Measurements from ENCODE around the gene NRP1.

The NRP1 gene

DNA sequence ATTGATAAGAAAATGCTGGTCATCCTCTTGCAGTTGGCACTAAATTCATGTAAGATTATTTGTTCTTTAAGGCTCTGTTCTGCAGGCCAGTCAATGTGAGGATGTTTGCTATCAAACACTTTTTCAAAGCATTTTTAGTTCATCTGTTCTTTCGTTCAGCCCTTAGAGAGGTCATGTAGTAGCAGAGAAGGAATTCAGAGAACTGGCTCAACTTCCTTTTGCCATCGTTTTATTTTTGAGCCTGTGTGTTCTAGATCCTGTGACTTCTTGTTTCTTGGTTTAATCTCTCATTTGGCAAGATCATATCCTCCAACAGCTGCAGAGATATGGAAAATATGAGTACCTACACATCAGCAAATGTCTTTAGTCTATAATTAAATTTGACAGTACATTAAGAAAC is 184.3 kb downstream of the NRP1 start:
- no peak for DNase-seq (ENCODE audit: low read depth)
- no peak overlapping the region for H3K4me3 ChIP-seq (ENCODE audit: low read length)
- TF ChIP-seq, protein P1, sequence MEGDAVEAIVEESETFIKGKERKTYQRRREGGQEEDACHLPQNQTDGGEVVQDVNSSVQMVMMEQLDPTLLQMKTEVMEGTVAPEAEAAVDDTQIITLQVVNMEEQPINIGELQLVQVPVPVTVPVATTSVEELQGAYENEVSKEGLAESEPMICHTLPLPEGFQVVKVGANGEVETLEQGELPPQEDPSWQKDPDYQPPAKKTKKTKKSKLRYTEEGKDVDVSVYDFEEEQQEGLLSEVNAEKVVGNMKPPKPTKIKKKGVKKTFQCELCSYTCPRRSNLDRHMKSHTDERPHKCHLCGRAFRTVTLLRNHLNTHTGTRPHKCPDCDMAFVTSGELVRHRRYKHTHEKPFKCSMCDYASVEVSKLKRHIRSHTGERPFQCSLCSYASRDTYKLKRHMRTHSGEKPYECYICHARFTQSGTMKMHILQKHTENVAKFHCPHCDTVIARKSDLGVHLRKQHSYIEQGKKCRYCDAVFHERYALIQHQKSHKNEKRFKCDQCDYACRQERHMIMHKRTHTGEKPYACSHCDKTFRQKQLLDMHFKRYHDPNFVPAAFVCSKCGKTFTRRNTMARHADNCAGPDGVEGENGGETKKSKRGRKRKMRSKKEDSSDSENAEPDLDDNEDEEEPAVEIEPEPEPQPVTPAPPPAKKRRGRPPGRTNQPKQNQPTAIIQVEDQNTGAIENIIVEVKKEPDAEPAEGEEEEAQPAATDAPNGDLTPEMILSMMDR (conservative IDR thresholded peaks at IDR 0.05; ENCODE audit: low read length): no peak

DNA sequence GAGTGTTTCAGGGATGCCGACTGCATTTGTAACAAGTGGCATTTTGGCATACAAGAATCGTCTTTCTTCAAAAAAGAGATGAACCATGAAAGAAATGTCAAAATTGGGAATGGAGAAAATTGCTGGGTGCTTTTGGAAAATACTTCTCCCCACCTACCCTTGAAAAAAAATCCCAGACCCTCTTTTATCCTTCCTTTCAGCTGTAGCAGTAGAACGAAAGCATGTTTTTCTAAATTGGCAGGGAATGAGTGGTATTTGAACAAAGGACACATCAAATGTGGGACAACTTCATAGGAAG is 187.5 kb downstream of the NRP1 start:
- no peak for DNase-seq (ENCODE audit: low read depth)
- TF ChIP-seq, protein P1 (conservative IDR thresholded peaks at IDR 0.05; ENCODE audit: low read length): no peak

DNA sequence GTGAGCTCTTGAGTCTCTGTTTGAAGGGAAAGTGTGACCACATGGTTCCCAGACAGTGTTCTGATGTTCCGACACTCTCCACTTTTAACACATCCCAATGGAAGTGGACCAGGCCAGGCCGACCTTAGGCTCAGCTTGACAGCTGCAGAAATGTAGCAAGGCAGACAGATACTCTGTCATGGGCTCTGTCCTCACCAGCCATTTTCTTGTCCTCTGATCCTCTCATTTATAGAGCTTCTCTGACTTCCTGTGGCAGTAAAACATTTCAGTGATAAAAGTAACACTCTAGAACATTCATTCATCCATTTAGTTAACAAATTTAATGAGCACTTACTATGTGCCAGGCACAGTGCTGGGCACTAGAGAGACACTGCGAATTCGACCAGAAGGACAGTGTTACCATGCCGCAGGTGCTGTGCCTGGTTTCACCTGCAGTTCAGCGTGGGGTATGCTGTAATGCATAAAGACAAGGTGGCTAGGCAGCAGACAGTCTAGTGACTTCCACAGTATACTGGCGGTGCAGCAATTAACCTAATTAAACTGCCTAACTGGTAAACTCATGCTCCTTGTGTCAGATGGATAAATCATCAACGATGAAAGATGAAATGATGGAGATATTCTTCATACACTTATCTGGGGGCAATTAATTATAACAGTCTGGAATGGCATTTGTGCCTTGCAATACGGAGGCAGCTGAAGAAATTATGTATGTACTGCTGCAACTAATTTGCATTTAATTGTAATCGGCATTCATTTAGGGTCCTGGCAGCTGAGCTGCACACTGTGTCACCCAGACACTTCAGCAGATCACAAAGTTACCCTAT is 188.1 kb downstream of the NRP1 start:
- TF ChIP-seq, protein P1 (conservative IDR thresholded peaks at IDR 0.05; ENCODE audit: low read length): no peak
- H3K4me3 ChIP-seq (ENCODE audit: low read length): no peak overlapping the region

More for the DNA sequence above, 187.5 kb downstream of the NRP1 start:
- no peak overlapping the region for H3K4me3 ChIP-seq (ENCODE audit: low read length)

DNA sequence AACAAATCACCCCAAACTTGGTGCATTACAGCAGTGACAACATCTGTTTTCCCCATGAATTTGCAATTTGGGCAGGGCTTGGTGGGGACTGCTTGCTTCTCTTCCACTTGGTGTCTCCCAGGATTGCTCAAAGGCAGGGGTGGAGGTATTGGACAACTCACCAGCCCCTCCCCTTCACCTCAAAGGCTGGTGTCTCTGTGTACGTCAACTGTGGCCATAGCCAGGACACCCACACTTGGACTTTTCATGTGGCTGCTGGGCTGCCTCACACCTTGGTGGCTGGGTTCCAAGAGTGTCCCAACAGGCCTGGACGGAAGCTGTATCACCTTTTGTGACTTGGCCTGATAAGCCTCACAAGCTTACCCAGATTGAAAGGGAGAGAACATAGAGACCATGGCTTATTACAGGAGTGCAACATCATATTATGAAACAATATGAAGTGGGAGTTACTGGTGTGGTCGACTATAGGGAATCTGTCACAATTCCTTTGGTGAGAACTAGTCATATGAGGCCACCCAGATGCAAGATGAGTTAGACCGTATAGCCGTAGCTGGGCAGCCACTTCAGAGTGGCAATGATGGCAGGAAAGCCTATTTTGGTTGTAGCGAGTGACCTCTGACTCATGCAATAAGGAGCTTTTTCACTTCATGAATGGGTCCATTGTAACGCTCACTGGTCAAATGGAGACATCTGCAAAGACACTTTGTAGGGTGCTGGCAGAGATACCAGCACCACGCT is 188.8 kb downstream of the NRP1 start:
- TF ChIP-seq, protein P1 (conservative IDR thresholded peaks at IDR 0.05; ENCODE audit: low read length): no peak
- H3K4me3 ChIP-seq (ENCODE audit: low read length): no peak overlapping the region
- DNase-seq (ENCODE audit: low read depth): no peak

More for the DNA sequence above, 188.1 kb downstream of the NRP1 start:
- no peak for DNase-seq (ENCODE audit: low read depth)

DNA sequence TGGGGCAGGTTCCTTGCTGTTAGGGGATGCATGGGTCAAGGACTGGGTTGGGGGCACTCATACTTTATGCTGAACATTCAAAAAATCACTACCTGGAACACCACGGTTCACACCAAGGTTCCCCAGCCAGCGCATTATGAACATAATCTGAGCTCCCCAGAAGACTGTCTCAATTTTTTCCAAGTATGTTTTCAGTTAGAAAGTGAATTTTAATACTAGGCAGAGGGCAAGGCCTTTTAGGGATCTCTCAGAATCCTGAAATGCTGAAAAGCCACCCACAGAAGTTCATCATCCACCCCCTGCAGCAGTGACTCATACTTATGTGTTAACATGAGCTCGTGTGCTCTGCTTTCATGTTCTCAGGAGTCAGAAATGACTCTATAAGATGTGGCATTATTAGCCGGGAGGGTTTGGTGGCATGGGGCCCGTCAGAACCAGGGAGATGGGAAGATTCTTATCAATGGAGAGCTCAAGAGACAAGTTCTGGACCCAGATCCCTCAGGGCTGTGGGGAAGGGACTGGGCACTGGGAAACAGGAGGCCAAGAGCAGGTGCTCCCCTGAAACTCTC is 191.2 kb downstream of the NRP1 start:
- DNase-seq (ENCODE audit: low read depth): peak; percentile 83
- H3K4me3 ChIP-seq (ENCODE audit: low read length): no peak overlapping the region
- TF ChIP-seq, protein P1 (conservative IDR thresholded peaks at IDR 0.05; ENCODE audit: low read length): no peak

DNA sequence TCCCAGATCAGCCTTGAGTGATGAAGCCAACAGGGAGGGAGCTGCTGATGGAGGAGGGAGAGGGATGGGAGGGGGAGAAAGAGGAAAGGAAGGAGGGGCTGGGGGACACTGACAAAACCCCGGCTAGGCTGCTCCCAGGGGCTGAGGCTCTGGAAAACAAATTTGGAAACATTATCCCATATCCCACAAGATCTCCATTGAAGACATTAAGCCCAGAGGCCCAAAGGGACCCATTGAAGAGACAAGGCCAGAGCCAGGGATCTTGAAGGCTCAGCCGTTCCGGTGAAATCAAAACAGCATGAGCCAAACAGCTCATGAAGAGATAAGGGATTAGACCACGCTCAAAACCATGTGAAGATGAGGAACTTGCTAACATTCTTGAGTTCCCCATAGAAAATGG is 192.2 kb downstream of the NRP1 start:
- no peak for DNase-seq (ENCODE audit: low read depth)
- TF ChIP-seq, protein P1 (conservative IDR thresholded peaks at IDR 0.05; ENCODE audit: low read length): no peak
- H3K4me3 ChIP-seq (ENCODE audit: low read length): no peak overlapping the region
